Endothelial cell of umbilical vein (primary cell): ENCODE data around the gene TSPO.
A peak's percentile ranks its signal among the peaks of the same experiment; 100 is the strongest.

ENCODE experiments used
- EZH2 ChIP-seq: IDR thresholded peaks from 2 replicates; pipeline ENCODE4 v1.6.1; 2012; ENCODE audit warnings: borderline replicate concordance, low read depth, mild to moderate bottlenecking, moderate library complexity, low read length, inconsistent platforms; ENCODE audit not compliant: severe bottlenecking
- FOS ChIP-seq: IDR thresholded peaks from 2 replicates; pipeline ENCODE4 v1.6.1; 2011; ENCODE audit warnings: mild to moderate bottlenecking, low read length, moderate library complexity, borderline replicate concordance; ENCODE audit not compliant: insufficient read depth
- POLR2A ChIP-seq: IDR thresholded peaks from 2 replicates; pipeline ENCODE4 v1.6.1; 2012; ENCODE audit warnings: low read depth, mild to moderate bottlenecking, control low read depth, low read length
- POLR2AphosphoS5 ChIP-seq: IDR thresholded peaks from 2 replicates; pipeline ENCODE4 v1.6.1; 2012; ENCODE audit warnings: low read depth, mild to moderate bottlenecking, control low read depth, low read length, moderate library complexity; ENCODE audit not compliant: insufficient read depth
- TF ChIP-seq, protein P1 (sequence below): IDR thresholded peaks from 2 replicates; pipeline ENCODE4 v1.6.1; 2011; ENCODE audit not compliant: insufficient read depth, insufficient read length
- TF ChIP-seq, protein P2 (sequence below), 2 donors: IDR thresholded peaks; 1 replicate in 1 of 2; 2 replicates in 1 of 2; pipeline ENCODE4 v1.5.1; 2011; ENCODE audit warnings: low read length in 2 of 2, mild to moderate bottlenecking in 2 of 2, moderate library complexity in 2 of 2, control low read depth in 1 of 2, inconsistent platforms in 1 of 2, low read depth in 1 of 2; ENCODE audit not compliant: insufficient read depth in 1 of 2; ENCODE audit errors: extremely low read depth in 1 of 2

- TF ChIP-seq, protein P1, sequence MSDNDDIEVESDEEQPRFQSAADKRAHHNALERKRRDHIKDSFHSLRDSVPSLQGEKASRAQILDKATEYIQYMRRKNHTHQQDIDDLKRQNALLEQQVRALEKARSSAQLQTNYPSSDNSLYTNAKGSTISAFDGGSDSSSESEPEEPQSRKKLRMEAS, result no peak
- TF ChIP-seq, protein P2, sequence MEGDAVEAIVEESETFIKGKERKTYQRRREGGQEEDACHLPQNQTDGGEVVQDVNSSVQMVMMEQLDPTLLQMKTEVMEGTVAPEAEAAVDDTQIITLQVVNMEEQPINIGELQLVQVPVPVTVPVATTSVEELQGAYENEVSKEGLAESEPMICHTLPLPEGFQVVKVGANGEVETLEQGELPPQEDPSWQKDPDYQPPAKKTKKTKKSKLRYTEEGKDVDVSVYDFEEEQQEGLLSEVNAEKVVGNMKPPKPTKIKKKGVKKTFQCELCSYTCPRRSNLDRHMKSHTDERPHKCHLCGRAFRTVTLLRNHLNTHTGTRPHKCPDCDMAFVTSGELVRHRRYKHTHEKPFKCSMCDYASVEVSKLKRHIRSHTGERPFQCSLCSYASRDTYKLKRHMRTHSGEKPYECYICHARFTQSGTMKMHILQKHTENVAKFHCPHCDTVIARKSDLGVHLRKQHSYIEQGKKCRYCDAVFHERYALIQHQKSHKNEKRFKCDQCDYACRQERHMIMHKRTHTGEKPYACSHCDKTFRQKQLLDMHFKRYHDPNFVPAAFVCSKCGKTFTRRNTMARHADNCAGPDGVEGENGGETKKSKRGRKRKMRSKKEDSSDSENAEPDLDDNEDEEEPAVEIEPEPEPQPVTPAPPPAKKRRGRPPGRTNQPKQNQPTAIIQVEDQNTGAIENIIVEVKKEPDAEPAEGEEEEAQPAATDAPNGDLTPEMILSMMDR (IDR thresholded peaks at IDR 0.05; ENCODE audit: extremely low read depth in 1 of 2, insufficient read depth in 1 of 2, low read depth in 1 of 2, low read length in 2 of 2), result peak; percentile 76 to 95
- TF ChIP-seq POLR2AphosphoS5 (no peak), POLR2A (no peak), EZH2 (no peak), FOS (no peak)
Observed at GRCh38 chr22:43136255-43136654, 15.1 kb upstream of the TSPO start.
